ENCODE results near the gene ZNF804B.
"Not testable (repeated sequence)": the region's sequence is repeated elsewhere in the genome, so short reads cannot be mapped to it uniquely, and the experiment has no call there.

ZNF804B gene

DNA sequence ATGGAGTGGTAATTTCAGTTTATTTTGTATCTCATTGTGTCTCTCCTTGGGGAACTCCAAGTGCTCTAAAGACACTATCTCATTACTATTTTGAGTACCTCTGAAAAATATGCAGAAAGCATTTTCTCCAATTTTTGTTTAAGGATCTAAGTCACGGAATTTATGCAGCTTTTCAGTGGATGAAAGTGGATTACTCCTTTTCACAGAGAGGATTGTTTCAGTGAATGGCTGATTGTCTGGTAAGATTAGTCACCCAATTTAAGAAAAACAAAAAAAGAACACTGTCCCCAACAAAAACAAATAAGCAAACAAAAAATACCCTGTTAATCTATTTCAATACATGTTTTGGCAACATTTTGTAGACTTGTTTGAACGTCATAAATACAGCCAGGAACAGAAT is 374.3 kb downstream of the ZNF804B start:
- in situ Hi-C loops (cut with HindIII; ENCODE audit: low pct_ligation_motif_present, low pct_unique_long_range_greater_than_20kb, low sequenced_read_pairs) = no loop called here
- no peak for DNase-seq

DNA sequence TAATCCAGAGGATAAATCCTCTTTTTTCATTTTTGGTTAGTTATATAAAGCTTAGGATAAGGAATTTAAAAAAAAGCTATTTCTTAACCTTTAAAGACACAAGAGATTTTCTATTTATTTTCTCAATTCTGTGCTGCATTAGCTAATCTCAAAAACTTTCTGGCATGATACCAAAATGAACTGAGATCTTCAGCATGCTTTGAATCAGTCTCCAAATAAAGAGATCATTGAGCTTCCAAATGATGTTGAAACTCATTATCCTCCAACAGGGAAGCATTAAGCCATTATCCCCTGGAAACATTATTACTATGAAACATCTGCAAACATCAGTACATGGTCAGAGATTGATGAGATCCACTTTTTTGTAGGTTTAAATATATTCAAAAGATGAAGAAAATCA is 386.3 kb downstream of the ZNF804B start:
- in situ Hi-C loops (cut with HindIII; ENCODE audit: low pct_ligation_motif_present, low pct_unique_long_range_greater_than_20kb, low sequenced_read_pairs) = no loop called here
- no peak for DNase-seq

DNA sequence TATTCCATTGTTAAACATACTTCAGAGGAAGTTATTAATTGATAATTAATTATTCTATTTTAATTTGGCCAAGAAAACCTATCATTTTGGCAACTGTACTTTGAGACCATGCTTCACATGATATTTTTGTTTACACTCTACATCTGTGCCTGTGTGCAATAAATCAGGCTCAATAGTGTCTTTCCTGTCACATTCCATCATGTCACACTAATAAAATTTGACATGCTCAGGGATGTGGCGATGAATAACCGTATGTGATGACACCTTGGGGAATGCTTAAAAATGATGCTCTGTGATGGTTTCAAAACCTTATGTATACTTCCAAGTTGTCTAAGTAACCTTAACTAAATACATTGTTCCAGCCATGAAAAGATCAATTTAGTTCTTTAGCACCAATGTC is 400.6 kb downstream of the ZNF804B start:
- DNase-seq = no peak
- in situ Hi-C loops (cut with HindIII; ENCODE audit: low pct_ligation_motif_present, low pct_unique_long_range_greater_than_20kb, low sequenced_read_pairs) = no loop called here

DNA sequence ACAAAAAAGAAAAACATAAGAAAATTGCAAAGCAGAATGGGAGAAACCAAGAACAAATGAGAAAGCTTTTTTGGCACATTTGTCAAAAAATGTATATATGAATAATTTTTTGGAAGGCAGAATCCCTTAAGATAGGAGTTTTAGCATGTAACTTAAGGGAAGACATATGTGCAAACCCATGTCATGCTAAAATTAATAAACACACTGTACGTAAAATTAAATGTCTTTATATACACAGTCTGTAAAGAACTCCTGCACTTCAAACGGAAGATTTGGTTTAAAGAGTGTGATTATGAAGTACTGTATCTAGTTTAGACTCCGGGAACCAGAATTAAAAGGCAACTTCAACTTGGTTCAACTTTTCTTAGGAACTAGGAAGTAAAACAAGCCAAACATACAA is 405.9 kb downstream of the ZNF804B start:
- no peak for DNase-seq
- in situ Hi-C loops (cut with HindIII; ENCODE audit: low pct_ligation_motif_present, low pct_unique_long_range_greater_than_20kb, low sequenced_read_pairs) = no loop called here

DNA sequence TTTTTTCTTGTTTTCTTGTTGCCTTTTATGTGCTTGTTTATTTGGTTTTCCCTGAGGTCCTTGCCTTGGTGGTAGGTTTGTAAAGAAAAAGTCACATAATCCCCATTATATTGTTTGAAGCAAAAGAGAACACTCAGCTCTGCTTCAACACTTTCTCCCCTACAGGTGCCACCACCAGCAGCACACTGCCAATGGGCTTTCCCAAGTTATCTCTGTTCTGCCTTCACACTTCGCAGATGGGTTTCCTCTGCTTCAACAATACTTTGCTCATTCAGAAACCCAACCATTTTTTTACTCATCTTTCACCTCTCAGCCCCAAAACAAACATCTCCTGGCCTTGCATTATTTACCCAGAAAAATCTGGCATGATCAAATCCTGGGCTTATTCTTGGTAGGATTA is 411.1 kb downstream of the ZNF804B start:
- no peak for DNase-seq
- in situ Hi-C loops (cut with HindIII; ENCODE audit: low pct_ligation_motif_present, low pct_unique_long_range_greater_than_20kb, low sequenced_read_pairs) = no loop called here

DNA sequence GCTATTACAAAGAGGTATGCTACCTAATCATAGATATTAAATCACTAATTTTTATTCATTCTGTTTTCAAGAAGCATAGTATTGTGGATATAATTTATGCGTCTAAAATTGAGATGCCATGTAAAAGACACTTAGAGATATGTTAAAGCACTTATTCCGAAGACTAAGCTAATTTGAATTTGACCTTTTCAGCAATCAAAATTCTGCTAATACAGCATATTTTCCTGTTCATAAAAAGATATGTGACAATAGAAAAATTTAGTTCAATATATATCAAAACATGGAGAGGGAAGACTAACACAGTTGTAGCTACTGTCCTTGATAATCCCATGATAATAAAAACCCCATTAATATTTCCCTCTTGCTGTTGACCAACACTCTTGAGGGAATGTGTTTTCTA is 422.6 kb downstream of the ZNF804B start:
- no peak for DNase-seq
- in situ Hi-C loops (cut with HindIII; ENCODE audit: low pct_ligation_motif_present, low pct_unique_long_range_greater_than_20kb, low sequenced_read_pairs) = no loop called here

DNA sequence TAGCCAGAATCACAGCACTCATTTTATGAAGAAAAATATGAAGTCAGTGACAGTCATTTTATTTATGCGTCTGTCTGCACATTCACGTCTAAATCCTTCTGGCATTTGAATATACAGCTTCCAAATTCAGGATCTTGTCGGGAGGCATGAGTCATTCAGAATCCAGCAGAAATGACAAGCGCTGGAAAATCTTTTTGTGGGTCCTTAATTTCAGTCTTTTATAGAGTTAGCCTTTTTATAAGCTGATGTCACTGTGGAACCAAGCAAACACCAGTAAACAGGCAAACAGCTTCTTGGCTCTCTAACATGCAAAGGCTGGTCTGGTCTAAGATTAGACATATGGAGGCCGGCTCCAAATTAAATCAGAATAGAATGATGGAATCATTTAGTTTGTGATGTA is 424.2 kb downstream of the ZNF804B start:
- in situ Hi-C loops (cut with HindIII; ENCODE audit: low pct_ligation_motif_present, low pct_unique_long_range_greater_than_20kb, low sequenced_read_pairs) = no loop called here
- DNase-seq = no peak

DNA sequence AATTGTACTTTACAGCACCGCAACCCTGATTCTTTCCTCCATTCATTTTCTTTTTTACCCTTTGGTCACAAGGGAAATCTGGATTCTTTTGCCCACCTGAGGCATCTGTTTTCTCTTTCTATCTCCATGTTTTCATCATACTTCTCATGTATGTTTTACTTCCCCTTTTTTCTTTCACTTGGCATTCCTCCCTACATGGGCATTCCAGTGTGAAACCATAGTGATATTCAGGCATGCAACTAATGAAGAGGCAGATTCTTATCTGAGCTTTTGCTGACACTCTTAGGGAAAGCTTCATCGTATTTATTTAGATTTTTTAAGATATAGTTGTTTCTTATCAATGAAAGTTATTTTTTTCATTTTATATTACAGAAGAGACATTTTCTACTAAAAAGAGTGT is 441.3 kb downstream of the ZNF804B start:
- no peak for DNase-seq
- in situ Hi-C loops (cut with HindIII; ENCODE audit: low pct_ligation_motif_present, low pct_unique_long_range_greater_than_20kb, low sequenced_read_pairs) = no loop called here

DNA sequence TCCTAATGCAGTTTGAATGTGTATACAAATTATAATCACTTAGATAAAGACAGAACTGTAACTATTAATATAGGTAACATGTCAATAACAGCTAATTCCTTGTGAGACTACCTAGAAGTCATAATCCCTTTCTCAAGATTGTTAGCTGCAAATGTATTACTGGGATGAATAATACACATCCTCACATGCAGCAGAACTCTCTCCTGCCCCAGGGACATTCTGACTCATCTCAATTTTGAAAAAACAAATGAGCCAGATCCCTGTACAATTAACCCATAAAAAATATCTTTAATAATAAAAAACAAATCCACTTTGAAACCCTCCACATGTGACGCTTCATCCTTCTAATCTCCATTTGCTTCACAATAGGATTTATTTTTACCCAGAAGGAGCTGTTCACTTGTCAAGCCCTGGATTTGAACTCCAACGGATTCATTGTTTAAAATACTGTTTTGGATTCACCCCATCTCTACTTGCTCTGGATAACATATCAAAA is 464.4 kb downstream of the ZNF804B start:
- in situ Hi-C loops (cut with HindIII; ENCODE audit: low pct_ligation_motif_present, low pct_unique_long_range_greater_than_20kb, low sequenced_read_pairs) = no loop called here
- no peak for DNase-seq

DNA sequence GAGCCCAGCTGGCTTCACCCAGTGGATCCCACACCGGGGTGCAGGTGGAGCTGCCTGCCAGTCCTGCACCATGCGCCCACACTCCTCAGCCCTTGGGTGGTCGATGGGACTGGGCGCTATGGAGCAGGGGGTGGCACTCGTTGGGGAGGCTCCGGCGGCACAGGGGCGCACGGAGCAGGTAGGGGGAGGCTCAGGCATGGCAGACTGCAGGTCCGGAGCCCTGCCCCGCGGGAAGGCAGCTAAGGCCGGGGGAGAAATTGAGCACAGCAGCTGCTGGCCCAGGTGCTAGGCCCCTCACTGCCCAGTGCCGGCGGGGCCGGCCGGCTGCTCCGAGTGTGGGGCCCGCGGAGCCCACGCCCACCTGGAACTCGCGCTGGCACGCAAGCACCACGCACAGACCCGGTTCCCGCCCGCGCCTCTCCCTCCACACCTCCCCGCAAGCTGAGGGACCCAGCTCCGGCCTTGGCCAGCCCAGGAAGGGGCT is 469.2 kb downstream of the ZNF804B start:
- DNase-seq; in situ Hi-C loops (cut with HindIII; ENCODE audit: low pct_ligation_motif_present, low pct_unique_long_range_greater_than_20kb, low sequenced_read_pairs): not testable (repeated sequence)

DNA sequence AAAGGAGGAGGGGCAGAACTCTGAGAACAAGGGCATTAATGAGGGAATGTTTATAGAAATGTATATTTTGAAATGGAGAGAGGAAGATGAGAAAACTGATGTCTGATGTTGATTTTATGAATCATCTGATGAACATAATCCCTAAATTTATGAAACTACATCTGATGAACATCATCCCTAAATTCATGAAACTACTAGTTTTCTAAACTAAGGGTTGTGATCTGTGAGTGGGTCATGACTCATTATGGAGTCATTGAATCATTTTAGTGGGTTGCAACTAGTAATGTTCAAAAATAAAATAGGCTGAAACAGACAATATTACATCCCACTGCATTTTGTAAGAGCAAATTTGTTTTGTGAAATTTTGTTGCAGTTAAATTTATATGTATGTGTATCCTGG is 478.7 kb downstream of the ZNF804B start:
- DNase-seq = no peak
- in situ Hi-C loops (cut with HindIII; ENCODE audit: low pct_ligation_motif_present, low pct_unique_long_range_greater_than_20kb, low sequenced_read_pairs) = no loop called here

DNA sequence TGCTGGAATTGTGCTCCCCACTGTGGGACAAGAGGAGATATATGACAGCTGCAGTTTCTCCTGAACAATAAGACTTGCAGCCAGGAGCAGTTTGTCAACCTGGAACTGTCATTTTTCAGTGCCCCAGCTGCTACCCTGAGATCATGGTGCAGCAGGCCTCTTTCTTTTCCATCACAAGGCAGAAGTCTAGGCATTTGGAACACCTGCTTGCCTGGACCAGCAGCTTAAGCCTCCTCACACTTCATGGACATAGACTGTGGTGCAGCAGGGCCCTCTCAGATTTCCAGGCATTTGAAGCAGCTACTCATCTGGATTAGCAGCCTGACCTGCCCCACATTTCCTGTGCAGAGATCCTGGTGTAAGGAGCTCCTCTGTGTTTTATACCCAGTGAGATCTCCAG is 486.7 kb downstream of the ZNF804B start:
- in situ Hi-C loops (cut with HindIII; ENCODE audit: low pct_ligation_motif_present, low pct_unique_long_range_greater_than_20kb, low sequenced_read_pairs) = no loop called here
- DNase-seq = no peak

DNA sequence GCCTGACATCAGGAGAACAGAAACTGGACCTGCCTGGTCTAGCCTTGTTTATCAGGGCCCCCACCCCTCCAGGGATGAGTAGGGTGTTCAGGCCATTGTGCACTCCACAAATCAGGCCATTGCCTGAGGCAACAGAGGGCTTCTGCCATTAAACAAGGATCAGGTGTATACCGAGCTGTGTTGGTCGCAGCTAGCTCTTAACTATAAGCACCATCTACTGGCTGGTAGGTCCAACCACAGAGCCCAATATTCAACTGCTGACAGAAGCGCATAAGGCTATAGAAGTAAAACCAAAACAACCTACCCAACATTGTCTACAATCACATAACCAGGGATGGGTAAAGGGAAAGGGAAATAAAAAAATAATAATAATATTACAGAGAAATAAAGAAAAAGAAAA is 487.7 kb downstream of the ZNF804B start:
- DNase-seq = no peak
- in situ Hi-C loops (cut with HindIII; ENCODE audit: low pct_ligation_motif_present, low pct_unique_long_range_greater_than_20kb, low sequenced_read_pairs) = no loop called here

DNA sequence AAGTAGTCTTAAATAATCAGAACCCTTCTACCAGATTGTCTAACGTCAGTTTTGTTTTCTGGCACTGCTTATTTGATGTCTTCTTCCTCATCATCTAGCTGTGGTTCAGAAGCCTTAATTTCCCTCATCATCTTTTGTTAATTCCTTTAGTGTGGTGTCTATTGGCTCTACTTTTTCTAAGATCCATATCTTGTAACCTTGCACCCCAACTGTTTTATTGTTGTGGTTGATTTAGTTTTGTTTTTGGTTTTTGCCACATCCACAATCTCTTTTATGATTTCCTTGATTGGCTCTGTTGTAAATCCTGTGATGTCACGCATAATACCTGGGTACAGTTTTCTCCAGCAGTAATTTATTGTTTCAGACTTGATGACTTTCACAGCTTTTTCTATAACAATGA is 499.6 kb downstream of the ZNF804B start:
- in situ Hi-C loops (cut with HindIII; ENCODE audit: low pct_ligation_motif_present, low pct_unique_long_range_greater_than_20kb, low sequenced_read_pairs) = no loop called here
- DNase-seq = no peak

DNA sequence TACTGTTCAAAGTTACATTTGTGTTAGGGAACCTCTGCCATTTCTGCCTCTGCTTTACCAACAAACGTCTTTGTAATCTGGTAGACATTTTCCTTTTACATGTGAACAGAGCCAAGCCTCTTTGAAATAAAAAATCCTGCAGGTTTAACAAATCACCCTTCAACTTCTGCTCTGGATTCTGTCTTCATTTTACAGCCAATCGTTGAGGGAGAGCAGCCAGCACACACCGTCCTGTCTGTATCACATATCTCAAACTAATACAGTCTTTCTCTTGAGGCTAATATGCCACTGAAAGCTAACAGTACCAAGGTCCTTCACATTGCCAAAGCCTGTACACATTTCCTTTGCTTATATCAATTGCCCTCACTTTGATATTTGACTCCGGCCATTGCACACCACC is 504.6 kb downstream of the ZNF804B start:
- in situ Hi-C loops (cut with HindIII; ENCODE audit: low pct_ligation_motif_present, low pct_unique_long_range_greater_than_20kb, low sequenced_read_pairs) = no loop called here
- no peak for DNase-seq

DNA sequence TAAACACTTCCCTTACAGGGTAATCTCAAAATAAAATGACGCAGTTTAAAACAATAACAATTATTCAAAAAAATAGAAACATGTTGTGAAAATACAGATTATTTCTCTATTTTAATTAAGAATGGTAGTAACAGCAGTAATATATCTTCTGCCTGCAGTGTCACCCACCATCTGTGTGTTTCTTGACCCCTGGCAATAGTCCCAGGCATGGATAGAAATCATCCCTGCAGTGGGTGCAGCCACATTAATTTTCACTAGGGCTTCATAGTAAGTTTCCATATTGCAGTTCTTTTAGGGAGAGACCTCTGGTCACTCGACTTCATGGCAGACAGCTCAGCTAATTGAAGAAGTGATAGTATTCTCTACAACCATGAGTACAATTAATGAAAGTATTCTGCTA is 506.1 kb downstream of the ZNF804B start:
- no peak for DNase-seq
- in situ Hi-C loops (cut with HindIII; ENCODE audit: low pct_ligation_motif_present, low pct_unique_long_range_greater_than_20kb, low sequenced_read_pairs) = no loop called here

DNA sequence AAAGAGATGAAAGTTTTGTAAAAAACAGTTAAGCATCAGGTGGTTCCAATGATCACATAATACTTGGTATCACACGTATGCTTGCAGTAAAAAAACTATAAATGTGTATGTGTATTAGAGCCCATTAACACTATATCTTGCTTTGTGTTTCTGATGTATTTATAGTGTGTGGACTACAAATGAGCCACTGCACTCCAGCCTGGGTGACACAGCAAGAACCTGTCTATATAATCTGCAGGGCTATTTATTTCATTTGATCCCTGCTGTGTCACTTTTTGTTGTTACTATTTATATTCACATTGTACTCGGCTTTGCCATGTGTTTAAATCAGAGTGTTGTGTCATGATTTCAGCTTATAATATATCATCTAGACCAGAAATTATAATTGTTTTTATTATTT is 523.8 kb downstream of the ZNF804B start:
- in situ Hi-C loops (cut with HindIII; ENCODE audit: low pct_ligation_motif_present, low pct_unique_long_range_greater_than_20kb, low sequenced_read_pairs) = no loop called here
- no peak for DNase-seq

DNA sequence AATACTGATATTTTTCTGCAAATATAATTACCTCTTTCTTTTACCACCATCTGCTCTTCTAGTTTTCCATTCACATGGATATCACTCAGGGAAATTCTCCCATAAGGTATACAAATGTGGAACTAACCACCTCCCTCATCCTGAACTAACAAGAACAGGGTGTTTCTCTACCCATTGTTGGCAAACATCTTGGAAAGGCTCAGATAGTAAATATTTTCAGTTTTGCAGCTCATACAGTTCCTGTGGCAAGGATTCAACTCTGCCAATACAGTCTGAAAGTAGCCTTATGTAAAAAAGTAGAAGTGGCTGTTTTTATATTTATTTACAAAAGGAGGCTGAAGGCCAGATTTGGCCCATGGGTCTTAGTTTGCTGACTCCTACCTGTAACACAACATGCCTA is 549.0 kb downstream of the ZNF804B start:
- no peak for DNase-seq
- in situ Hi-C loops (cut with HindIII; ENCODE audit: low pct_ligation_motif_present, low pct_unique_long_range_greater_than_20kb, low sequenced_read_pairs) = no loop called here

DNA sequence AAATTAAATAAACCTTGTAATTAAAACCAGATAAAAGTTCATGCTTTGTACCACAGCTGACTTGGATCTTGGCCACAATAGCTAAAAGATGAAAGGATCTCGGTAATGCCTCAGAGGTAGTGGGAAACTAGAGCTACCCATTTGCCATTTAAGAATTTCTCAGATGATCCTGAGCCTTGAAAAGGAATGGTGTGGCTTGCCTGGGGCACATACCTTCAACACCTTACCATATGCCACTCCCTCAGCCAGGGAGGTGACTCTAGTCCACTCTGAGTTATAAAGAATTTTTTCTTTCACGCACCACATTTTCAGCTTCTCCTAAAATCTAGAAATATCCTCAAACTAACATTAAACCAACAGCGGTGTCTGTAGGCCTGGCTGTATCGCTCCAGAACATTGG is 552.4 kb downstream of the ZNF804B start:
- no peak for DNase-seq
- in situ Hi-C loops (cut with HindIII; ENCODE audit: low pct_ligation_motif_present, low pct_unique_long_range_greater_than_20kb, low sequenced_read_pairs) = no loop called here

DNA sequence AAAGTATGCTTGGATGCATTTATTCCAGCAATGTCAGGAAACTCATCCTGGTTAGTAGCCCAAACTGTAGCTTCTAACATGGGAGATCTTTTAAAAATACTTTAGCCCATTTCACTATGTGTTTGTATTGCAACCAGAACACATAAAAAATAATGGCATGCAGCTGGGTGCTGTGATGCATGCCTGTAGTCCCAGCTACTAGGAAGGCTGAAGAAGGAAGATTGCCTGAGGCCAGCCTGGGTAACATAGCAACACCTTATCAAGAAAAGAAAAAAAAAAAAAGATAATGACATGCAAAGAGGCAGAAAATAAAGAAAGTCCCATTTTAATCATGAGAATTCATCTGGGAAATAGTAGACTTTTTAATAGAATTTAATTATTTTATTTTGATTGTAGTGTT is 553.1 kb downstream of the ZNF804B start:
- no peak for DNase-seq
- in situ Hi-C loops (cut with HindIII; ENCODE audit: low pct_ligation_motif_present, low pct_unique_long_range_greater_than_20kb, low sequenced_read_pairs) = no loop called here

DNA sequence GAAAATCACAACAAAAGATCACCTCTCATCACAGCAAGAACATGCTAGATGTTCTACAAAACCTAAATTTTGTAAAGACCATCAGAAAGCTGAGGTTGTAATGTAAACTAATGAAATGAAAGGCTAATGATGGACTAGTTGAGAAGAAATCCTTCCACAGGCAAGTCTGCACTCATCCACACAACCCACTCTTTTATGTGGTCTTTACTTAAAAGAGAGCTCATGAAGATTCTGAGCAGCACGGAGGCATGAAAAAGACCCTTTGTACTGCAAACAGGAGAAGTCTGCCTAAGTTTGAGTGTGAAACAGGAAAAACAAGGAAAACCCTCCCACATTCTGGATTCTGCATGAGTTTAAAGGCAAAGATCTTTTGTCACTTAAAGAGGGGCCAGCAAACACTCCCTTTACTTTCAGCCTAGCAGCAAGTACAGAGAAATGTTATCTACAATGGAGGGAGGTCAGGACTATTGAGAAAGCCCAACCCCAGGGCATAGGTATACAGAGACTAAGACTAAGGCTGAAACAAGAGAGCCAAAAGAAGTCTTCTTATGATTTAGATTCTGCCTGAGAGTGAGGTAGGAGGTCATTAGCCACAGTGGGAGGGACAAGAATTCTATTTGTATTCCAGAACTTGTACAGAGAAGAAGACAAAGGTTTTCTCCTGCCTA is 557.2 kb downstream of the ZNF804B start:
- in situ Hi-C loops (cut with HindIII; ENCODE audit: low pct_ligation_motif_present, low pct_unique_long_range_greater_than_20kb, low sequenced_read_pairs) = no loop called here
- no peak for DNase-seq
